Neuronal stem cell (in vitro differentiated cells): ENCODE results near the gene NRXN3.

ENCODE experiments used
- DNase-seq: peaks from one replicate; pipeline ENCODE4 v3.0.0-alpha.2; 2013; ENCODE audit warnings: low spot score
- H2AFZ ChIP-seq: one replicate; pipeline ENCODE4 v1.6.1; 2013; ENCODE audit warnings: mild to moderate bottlenecking, low read length, inconsistent platforms
- H2AK5ac ChIP-seq: 2 replicates; pipeline ENCODE4 v1.6.1; 2013; ENCODE audit warnings: low read depth, mild to moderate bottlenecking, inconsistent platforms, low read length, moderate library complexity, mixed read lengths
- H2BK120ac ChIP-seq: 2 replicates; pipeline ENCODE4 v1.6.1; 2013; ENCODE audit warnings: low read depth, mild to moderate bottlenecking, inconsistent platforms, low read length, moderate library complexity, mixed read lengths
- H2BK12ac ChIP-seq: one replicate; pipeline ENCODE4 v1.6.1; 2013; ENCODE audit warnings: low read length, inconsistent platforms
- H2BK15ac ChIP-seq: 2 replicates; pipeline ENCODE4 v1.6.1; 2013; ENCODE audit warnings: mild to moderate bottlenecking, low read length, inconsistent platforms, mixed read lengths
- H2BK5ac ChIP-seq: one replicate; pipeline ENCODE4 v1.6.1; 2013; ENCODE audit warnings: inconsistent platforms, mild to moderate bottlenecking, low read length, moderate library complexity
- H3K14ac ChIP-seq: one replicate; pipeline ENCODE4 v1.6.1; 2013; ENCODE audit warnings: low read length, inconsistent platforms
- H3K18ac ChIP-seq: 2 replicates; pipeline ENCODE4 v1.6.1; 2013; ENCODE audit warnings: low read length, inconsistent platforms
- H3K23ac ChIP-seq: 2 replicates; pipeline ENCODE4 v1.6.1; 2013; ENCODE audit warnings: low read depth, mild to moderate bottlenecking, mixed read lengths, low read length, inconsistent platforms; ENCODE audit not compliant: poor library complexity
- H3K27ac ChIP-seq: replicated peaks from 3 replicates; pipeline ENCODE4 v1.5.1; 2013; ENCODE audit warnings: low read length, inconsistent platforms
- H3K27me3 ChIP-seq, 3 experiments: 2 replicates each; pipeline ENCODE4 v1.6.1; 2013; ENCODE audit warnings: low read length in 3 of 3, mild to moderate bottlenecking in 2 of 3, inconsistent platforms in 1 of 3, low read depth in 1 of 3, mixed read lengths in 1 of 3, moderate library complexity in 1 of 3; ENCODE audit not compliant: control insufficient read depth in 3 of 3, insufficient read depth in 3 of 3
- H3K36me3 ChIP-seq, 2 donors: replicated peaks in 1 of 2; 2 replicates each; pipeline ENCODE4 v1.6.1; 2013; ENCODE audit warnings: low read length in 2 of 2; ENCODE audit not compliant: control insufficient read depth in 2 of 2, insufficient read depth in 2 of 2
- H3K4ac ChIP-seq: 2 replicates; pipeline ENCODE4 v1.6.1; 2013; ENCODE audit warnings: inconsistent platforms, mild to moderate bottlenecking, low read length, moderate library complexity
- H3K4me1 ChIP-seq, 2 donors: 1 replicate in 1 of 2; 2 replicates in 1 of 2; pipeline ENCODE4 v1.6.1; 2013; ENCODE audit warnings: low read length in 2 of 2, low read depth in 1 of 2; ENCODE audit not compliant: control insufficient read depth in 2 of 2, insufficient read depth in 1 of 2
- H3K4me2 ChIP-seq: one replicate; pipeline ENCODE4 v1.6.1; 2013; ENCODE audit warnings: mild to moderate bottlenecking, low read length, inconsistent platforms; ENCODE audit not compliant: insufficient read depth, poor library complexity, severe bottlenecking
- H3K4me3 ChIP-seq, 2 donors: 2 replicates each; pipeline ENCODE4 v1.5.1; 2013; ENCODE audit warnings: low read length in 2 of 2, mild to moderate bottlenecking in 2 of 2, inconsistent platforms in 1 of 2, moderate library complexity in 1 of 2
- H3K79me1 ChIP-seq: one replicate; pipeline ENCODE4 v1.6.1; 2013; ENCODE audit warnings: low read depth, mild to moderate bottlenecking, inconsistent platforms, low read length, moderate library complexity
- H3K9ac ChIP-seq: one replicate; pipeline ENCODE4 v1.6.1; 2013; ENCODE audit warnings: mild to moderate bottlenecking, low read depth, low read length, inconsistent platforms; ENCODE audit not compliant: poor library complexity
- H3K9me3 ChIP-seq, 2 donors: replicated peaks in 1 of 2; 2 replicates each; pipeline versions ENCODE3 to v1.6.1; 2013; ENCODE audit warnings: low read length in 2 of 2, mild to moderate bottlenecking in 2 of 2, inconsistent platforms in 1 of 2, low read depth in 1 of 2, mixed read lengths in 1 of 2, moderate library complexity in 1 of 2; ENCODE audit not compliant: control insufficient read depth in 2 of 2, insufficient read depth in 1 of 2
- H4K8ac ChIP-seq: one replicate; pipeline ENCODE4 v1.6.1; 2013; ENCODE audit warnings: low read depth, mild to moderate bottlenecking, inconsistent platforms, low read length, moderate library complexity
- H4K91ac ChIP-seq: one replicate; pipeline ENCODE4 v1.6.1; 2013; ENCODE audit warnings: low read length, low read depth, mild to moderate bottlenecking, inconsistent platforms; ENCODE audit not compliant: poor library complexity
- WGBS, 2 donors: extraction: QIAGEN DNeasy Blood & Tissue Kit; methylation state at CpG; one replicate each; pipeline ENCODE4 v1.1.7; 2013; ENCODE audit warnings: missing lambda C conversion rate in 2 of 2, mixed read lengths in 1 of 2; ENCODE audit not compliant: insufficient read length in 2 of 2, insufficient replicate concordance in 1 of 2; ENCODE audit errors: extremely low coverage in 2 of 2; 5-methylcytosine and 5-hydroxymethylcytosine counted together

The NRXN3 gene

GRCh38 chr14:78683206-78683605 is 513.0 kb downstream of the NRXN3 start:
- no peaks in the 10 kb centered on the region for H3K79me1 ChIP-seq
- H2BK12ac ChIP-seq, result no peak overlapping the region
- no peak overlapping the region for H2AFZ ChIP-seq
- H2BK5ac ChIP-seq, result no peak overlapping the region
- no peaks in the 10 kb centered on the region for H3K4me1 ChIP-seq
- no peak overlapping the region for H3K4ac ChIP-seq
- H3K9ac ChIP-seq, result no peak overlapping the region
- H2BK120ac ChIP-seq, result no peak overlapping the region
- no peak overlapping the region for H3K4me2 ChIP-seq
- H3K14ac ChIP-seq, result no peak overlapping the region
- H2BK15ac ChIP-seq, result no peak overlapping the region
- H3K27ac ChIP-seq, result no peak overlapping the region
- no peak overlapping the region for H3K18ac ChIP-seq
- no peak for DNase-seq
- H4K91ac ChIP-seq, result no peak overlapping the region
- no peak overlapping the region for H2AK5ac ChIP-seq
- no peak overlapping the region for H3K23ac ChIP-seq
- H4K8ac ChIP-seq, result no peak overlapping the region
- H3K27me3 ChIP-seq, result no peaks in the 10 kb centered on the region
- no CpG with 5 or more reads among the region's 5 CpGs for WGBS, 2 donors
- H3K36me3 ChIP-seq, result no peaks in the 10 kb centered on the region
- H3K9me3 ChIP-seq, result no peaks in the 10 kb centered on the region
- H3K4me3 ChIP-seq, result no peak overlapping the region

- Histone ChIP-seq H2AK5ac (no peak overlapping the region), H3K36me3 (no peaks in the 10 kb centered on the region), H2BK12ac (no peak overlapping the region), H2BK120ac (no peak overlapping the region), H2BK5ac (no peak overlapping the region), H3K4me3 (no peak overlapping the region), H3K9ac (no peak overlapping the region), H2BK15ac (no peak overlapping the region), H3K9me3 (no peaks in the 10 kb centered on the region), H3K4me2 (no peak overlapping the region), H2AFZ (no peak overlapping the region), H3K27ac (no peak overlapping the region), H3K79me1 (no peaks in the 10 kb centered on the region), H3K14ac (no peak overlapping the region), H3K23ac (no peak overlapping the region), H4K8ac (no peak overlapping the region), H3K4ac (no peak overlapping the region), H3K27me3 (no peaks in the 10 kb centered on the region), H3K18ac (no peak overlapping the region), H4K91ac (no peak overlapping the region), H3K4me1 (no peaks in the 10 kb centered on the region)
- no peak for DNase-seq
- no CpG with 5 or more reads among the region's 1 CpG for WGBS, 2 donors
Measured at GRCh38 chr14:78683981-78684380, 513.8 kb downstream of the NRXN3 start.

GRCh38 chr14:78688503-78688902 is 518.3 kb downstream of the NRXN3 start:
- WGBS, 2 donors, result no CpG with 5 or more reads among the region's 1 CpG
- Histone ChIP-seq H3K4me1 (no peaks in the 10 kb centered on the region), H3K27me3 (no peaks in the 10 kb centered on the region), H2AK5ac (no peak overlapping the region), H4K91ac (no peak overlapping the region), H3K79me1 (no peaks in the 10 kb centered on the region), H2BK120ac (no peak overlapping the region), H4K8ac (no peak overlapping the region), H3K4me2 (no peak overlapping the region), H3K4ac (no peak overlapping the region), H3K36me3 (no peaks in the 10 kb centered on the region), H3K27ac (no peak overlapping the region), H2AFZ (no peak overlapping the region), H3K18ac (no peak overlapping the region), H3K4me3 (no peak overlapping the region), H2BK5ac (no peak overlapping the region), H3K23ac (no peak overlapping the region), H3K14ac (no peak overlapping the region), H2BK15ac (no peak overlapping the region), H3K9ac (no peak overlapping the region), H3K9me3 (no peaks in the 10 kb centered on the region), H2BK12ac (no peak overlapping the region)
- DNase-seq, result no peak

- H3K27ac ChIP-seq, result no peak overlapping the region
- WGBS, 2 donors, result no CpG with 5 or more reads among the region's 2 CpGs
- no peak overlapping the region for H3K9ac ChIP-seq
- no peak overlapping the region for H2BK12ac ChIP-seq
- H3K9me3 ChIP-seq, result no peaks in the 10 kb centered on the region
- H3K36me3 ChIP-seq, result no peaks in the 10 kb centered on the region
- H3K4me2 ChIP-seq, result no peak overlapping the region
- no peak overlapping the region for H4K91ac ChIP-seq
- H2BK15ac ChIP-seq, result no peak overlapping the region
- H3K23ac ChIP-seq, result no peak overlapping the region
- no peak overlapping the region for H3K4ac ChIP-seq
- no peak overlapping the region for H2BK120ac ChIP-seq
- no peak for DNase-seq
- H3K4me3 ChIP-seq, result no peak overlapping the region
- no peak overlapping the region for H2AFZ ChIP-seq
- no peak overlapping the region for H3K18ac ChIP-seq
- H4K8ac ChIP-seq, result no peak overlapping the region
- H2AK5ac ChIP-seq, result no peak overlapping the region
- no peak overlapping the region for H2BK5ac ChIP-seq
- no peak overlapping the region for H3K14ac ChIP-seq
- H3K4me1 ChIP-seq, result no peaks in the 10 kb centered on the region
- no peaks in the 10 kb centered on the region for H3K27me3 ChIP-seq
- H3K79me1 ChIP-seq, result no peaks in the 10 kb centered on the region
Measured at GRCh38 chr14:78690836-78691235, 520.7 kb downstream of the NRXN3 start.
